Retina (tissue), 1 donor: ENCODE data around the gene USP8.
"Not testable (repeated sequence)": the region's sequence is repeated elsewhere in the genome, so short reads cannot be mapped to it uniquely, and the experiment has no call there.

Experiments used
- DNase-seq: peaks from one replicate; pipeline ENCODE4 v3.0.0-alpha.2; 2016

The USP8 gene

DNA sequence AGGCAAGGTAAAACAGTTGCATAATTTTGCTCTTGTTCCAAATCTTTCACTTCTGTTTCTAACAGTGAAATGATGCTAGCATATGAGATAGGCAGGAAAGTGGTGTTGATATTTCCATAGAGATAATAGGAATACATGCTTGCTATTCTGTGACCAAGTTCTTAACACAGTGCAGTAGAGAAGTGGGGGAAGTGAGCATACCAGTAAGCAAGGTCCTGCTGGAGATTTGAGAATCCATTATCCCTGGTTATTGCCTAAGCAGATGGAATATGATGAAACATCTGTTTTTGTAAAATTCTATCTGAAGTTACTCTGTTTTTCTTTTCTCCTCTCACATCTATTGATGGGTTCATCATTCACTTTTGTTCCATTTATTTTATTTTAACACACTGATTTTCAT, 28.7 kb downstream of the USP8 start:
- no peak for DNase-seq

DNA sequence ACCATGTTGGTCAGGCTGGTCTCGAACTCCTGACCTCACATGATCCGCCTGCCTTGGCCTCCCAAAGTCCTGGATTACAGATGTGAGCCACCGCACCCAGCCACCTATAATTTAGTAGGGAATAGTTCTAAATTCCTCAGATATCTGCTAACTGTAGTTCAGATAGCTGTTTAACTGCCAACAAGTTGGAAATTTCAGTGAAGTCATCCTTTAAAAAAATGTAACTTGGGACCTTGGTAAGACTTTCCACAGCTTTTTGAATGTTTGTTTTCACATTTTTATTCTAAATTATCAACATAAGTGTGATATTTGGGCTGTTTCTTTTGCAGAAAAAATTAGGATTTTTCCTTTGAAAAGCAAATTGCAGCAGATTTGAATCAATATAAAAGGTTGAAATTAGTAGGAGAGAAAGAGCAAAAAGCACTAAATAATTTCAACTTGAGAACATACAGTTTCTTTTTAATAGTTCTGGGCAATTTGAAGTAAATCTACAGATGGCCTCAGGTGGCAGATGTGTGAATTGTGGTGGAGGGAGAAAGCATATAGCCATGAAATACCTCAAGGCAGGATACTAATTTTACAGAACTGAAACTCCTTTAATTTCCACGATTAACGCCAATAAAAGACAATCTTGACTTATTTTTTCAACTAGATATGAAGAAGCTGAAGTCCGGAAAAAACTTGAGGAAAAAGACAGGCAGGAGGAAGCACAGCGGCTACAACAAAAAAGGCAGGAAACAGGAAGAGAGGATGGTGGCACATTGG, 34.3 kb downstream of the USP8 start:
- DNase-seq = no peak

DNA sequence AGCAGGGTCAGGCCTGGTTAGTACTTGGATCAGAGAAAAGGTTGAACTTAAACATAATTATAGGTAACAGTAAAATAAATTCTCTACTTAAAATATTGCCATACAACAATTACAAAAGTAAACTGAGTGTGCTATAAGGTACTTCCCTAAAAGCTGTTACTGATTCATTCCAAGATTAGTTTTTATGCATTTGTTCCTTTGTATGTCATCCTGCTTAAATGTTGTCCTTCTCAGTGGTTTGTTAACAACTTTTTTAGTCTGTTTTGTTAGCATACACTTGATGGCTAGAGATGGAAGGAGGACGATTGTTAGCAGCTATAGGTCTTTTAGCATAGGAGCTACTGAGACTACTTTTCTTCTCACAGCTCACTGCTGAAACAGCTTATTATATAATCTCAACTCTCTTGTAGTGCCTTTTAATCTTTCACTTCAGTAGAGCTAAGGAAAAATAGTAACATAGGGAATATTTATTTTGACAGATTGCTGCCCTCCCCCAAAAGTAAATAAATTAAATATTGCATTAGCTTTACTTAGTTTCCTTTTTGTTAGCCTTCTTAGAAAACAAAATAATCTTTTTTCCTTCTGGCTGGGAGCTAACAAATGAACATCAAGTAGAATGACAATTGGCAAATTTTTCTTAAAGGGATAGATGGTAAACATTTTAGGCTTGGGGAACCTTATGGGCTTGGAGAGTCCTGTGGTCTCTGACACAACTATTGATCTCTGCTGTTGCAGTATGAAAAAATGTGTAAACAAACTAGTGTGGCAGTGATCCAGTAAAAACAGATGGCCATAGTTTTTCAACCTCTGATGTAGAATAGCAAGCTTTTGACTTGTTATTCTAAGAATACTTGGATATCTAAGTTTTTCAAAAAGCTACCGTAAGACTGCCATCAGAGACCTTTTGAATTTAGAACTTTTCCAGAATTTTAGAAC, 39.5 kb downstream of the USP8 start:
- no peak for DNase-seq

DNA sequence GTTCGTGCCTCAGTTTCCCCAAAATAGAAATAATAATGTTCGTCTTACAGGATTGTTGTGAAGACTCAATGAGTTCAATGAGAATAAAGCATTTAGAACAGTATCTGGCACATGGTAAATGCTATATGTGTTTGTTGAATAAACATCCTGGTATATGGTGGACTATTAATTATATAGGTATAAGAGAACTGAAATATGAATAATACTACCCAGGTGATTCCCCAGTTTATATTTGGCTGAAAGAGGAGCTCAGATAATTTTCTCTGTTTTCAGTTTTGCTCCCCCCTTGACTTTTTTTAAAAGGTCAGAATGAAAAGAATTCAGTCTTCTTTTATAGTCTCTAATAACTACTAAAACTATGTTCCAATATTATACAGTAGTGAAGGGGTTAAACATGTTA, 46.9 kb downstream of the USP8 start:
- DNase-seq = no peak

DNA sequence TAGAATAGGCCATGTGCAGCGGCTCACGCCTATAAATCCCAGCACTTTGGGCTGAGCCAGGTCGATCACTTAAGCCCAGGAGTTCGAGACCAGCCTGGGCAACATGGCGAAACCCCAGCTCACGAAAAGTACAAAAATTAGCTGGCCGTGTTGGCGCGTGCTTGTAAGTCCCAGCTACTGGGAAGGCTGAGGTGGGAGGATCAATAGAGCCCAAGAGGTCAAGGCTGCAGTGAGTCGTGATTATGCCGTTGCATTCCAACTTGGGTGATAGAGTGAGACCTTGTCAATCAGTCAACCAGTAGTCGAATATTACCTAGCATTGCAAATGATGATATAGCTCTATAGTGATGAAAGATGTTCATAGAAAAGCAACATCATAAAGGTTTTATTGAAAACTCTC, 51.9 kb downstream of the USP8 start:
- no peak for DNase-seq

DNA sequence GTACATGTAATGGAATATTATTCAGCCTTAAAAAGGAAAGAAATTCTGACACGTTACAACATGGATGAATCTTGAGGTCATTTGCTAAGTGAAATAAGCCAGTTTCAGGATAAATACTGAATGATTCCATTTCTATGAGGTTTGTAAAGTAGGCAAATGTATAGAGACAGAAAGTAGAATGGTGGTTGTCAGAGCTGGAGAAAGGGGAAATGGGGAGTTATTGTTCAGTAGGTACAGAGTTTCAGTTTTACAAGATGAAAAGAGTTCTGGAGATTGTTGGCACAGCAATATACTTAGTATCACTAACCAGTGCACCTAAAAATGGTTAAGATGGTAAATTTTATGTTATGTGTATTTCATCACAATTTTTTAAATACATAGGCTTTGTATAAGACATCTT, 60.6 kb downstream of the USP8 start:
- DNase-seq = no peak

DNA sequence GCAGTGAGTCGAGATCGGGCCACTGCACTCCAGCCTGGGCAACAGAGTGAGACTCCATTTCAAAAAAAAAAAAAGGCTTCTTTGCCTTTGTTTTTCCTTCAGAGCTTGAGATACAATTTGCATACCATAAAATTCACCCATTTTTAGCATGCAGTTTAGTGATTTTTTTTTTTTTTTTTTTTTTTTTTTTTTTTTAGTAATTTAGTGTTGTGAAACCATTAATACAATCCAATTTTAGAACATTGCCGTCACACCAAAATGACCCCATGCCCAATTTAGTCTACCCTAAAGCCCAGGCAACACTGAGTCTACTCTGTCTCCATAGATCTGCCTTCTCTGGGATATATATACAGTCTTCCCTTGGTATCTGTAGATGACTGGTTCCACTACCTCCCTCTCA, 61.2 kb downstream of the USP8 start:
- no peak for DNase-seq

DNA sequence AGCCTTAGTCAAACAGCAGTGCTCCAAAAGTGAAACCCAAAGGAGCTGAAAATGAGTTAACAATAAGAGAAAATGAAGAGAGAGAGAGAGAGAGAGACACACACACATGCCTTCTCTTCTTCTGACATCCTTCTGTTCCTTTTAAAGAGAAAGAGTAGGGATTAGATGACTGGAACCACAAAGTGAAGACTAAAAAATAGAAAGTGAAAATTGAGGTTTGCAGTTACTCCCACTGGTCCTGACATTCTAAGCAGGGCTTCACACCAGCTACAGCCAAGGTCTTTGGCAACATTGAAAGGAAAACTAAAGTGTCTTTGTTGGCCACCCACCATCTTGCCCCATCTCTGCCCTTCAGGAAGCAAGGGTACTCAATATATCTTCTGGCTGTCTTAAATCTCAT, 63.1 kb downstream of the USP8 start:
- DNase-seq = no peak

DNA sequence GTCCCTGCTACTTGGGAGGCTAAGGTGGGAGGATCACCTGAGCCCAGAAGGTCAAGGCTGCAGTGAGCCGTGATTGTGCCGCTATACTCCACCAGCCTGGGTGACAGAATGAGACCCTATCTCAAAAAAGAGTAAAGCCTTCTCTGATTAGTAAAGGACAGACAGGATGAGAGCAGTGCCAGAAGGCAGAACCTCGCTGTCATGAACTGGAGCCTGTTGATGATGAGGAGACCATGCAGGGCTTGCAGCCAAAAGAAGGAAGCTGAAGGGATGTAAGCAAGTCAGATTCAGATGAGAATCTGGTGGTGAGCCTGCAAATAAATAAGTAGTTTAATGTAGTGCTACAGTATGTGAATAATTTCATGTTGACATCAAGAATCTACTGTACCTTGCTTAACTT, 69.4 kb downstream of the USP8 start:
- no peak for DNase-seq

DNA sequence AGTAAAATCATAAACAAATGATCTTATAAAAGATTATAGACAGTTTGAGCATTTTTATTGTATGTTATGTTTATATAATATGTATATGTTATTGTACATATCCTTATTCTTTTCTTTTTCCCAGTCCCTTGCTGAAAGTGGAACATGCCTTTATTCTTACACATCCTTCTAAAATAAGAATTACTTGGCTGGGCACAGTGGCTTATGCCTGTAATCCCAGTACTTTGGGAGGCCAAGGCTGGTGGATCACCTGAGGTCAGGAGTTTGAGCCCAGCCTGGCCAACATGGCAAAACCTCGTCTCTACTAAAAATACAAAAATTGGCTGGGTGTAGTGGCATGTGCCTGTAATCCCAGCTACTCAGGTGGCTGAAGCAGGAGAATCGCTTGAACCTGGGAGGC, 70.3 kb downstream of the USP8 start:
- not testable (repeated sequence) for DNase-seq

DNA sequence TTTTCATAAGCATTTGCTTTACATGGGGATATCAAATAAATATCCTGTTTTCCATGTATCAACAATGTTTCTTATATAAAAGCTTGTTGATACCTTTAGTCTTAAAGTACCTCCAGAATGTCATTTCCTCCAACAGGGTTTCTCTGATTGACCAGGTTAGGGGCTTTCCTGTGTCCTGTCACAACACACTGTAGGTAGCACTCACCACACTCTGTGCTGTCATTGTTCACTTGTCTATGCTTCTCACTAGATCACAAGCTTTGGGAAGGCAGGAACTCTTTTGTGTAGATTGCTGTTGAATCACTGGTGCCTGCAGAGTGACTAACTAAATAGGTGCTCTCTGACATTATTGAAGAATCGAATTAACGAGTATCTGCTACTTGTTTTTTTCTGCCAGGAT, 72.5 kb downstream of the USP8 start:
- DNase-seq = no peak

DNA sequence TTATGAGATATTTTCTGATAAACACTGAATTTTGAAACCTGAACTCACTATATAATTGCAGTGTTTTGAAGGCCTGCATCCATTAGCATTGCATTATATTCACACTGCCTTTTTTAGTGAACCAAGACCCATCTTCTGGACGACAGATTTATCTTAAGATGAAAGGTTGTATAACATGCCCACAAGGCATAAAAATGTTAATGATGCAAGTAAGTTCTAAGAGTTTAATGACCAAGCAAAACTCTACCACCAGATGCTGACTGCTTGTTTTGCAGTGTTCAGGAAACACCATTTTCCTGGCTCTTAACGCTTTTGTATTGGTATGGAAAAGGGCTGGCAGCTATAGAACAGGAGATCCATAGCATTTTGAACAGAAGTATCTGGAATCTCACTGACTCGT, 76.1 kb downstream of the USP8 start:
- DNase-seq = no peak

DNA sequence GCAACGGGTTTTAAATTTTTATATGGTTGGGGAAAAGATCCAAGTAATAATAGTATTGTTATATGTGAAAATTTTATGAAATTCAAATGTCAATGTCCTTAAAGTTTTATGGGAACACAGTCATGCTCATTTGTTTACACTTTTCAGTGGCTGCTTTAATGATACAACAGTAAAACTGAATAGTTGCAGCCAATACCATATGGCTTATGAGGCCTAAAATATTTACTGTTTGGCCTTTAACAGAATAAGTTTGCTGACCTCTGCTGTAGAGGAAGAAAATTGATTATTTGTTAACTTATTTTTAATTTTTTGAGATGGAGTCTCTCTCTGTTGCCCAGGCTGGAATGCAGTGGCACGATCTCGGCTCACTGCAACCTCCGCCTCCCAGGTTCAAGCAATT, 77.6 kb downstream of the USP8 start:
- no peak for DNase-seq

DNA sequence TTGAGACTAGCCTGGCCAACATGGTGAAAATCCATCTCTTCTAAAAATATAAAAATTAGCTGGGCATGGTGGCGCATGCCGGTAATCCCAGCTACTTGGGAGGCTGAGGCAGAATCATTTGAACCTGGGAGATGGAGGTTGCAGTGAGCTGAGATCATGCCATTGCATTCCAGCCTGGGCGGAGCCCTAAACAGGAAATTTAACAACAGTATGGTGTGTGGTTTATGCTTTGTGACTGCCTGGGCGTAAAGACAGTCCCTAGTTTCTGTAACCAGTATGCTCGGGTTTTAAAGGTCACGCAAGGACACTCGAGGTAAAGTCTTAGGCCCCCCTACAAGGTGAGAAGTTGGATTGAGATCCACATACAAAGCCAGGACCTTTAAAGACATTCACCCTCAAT, 78.9 kb downstream of the USP8 start:
- no peak for DNase-seq

DNA sequence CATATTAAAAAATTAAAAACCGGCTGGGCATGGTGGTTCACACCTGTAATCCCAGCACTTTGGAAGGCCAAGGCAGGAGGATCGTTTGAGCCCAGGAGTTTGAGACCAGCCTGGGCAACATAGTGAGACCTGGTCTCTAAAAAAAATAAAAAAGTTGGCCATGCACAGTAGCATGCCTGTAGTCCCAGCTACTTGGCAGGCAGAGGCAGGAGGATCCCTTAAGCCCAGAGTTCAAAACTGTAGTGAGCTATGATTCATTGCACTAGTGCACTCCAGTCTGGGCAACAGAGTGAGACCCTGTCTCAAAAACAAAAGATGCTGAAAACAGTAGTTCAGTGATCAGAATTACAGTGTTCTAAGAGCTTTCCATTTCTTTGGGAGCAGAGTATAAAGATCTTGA, 81.5 kb downstream of the USP8 start:
- DNase-seq = not testable (repeated sequence)

DNA sequence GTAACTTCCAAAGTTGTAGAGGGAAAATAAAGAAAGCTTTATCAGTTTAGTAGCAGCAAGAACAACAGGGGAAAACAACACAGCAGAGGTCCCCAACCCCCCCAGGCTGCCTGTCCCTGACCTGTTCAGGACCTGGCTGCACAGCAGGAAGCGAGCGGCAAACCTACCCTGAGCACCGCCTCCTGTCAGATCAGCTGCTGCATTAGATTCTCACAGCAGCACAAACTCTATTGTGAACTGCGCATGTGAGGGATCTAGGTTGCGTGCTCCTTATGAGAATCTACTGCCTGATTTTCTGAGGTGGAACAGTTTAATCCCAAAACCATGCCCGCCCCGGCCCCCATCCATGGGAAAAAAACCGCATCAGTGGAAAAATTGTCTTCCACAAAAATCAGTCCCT, 81.9 kb downstream of the USP8 start:
- peak; percentile 49 for DNase-seq

DNA sequence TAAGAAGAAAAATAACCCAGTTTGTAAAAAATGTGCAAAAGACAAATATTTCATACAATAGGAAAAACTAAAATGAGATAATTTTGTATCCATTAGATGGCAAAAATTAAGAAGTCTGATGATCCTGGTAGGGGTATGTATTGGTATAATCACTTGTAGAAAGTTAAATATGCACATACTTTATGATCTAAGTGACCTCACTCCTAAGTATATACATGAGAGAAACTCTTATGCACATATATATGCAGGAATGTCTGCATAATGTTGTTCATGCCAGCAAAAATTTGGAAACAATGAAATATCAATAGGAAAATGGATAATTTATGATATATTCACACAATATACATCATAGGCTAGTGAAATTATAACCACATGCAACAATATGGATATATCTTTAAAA, 88.8 kb downstream of the USP8 start:
- DNase-seq = no peak

DNA sequence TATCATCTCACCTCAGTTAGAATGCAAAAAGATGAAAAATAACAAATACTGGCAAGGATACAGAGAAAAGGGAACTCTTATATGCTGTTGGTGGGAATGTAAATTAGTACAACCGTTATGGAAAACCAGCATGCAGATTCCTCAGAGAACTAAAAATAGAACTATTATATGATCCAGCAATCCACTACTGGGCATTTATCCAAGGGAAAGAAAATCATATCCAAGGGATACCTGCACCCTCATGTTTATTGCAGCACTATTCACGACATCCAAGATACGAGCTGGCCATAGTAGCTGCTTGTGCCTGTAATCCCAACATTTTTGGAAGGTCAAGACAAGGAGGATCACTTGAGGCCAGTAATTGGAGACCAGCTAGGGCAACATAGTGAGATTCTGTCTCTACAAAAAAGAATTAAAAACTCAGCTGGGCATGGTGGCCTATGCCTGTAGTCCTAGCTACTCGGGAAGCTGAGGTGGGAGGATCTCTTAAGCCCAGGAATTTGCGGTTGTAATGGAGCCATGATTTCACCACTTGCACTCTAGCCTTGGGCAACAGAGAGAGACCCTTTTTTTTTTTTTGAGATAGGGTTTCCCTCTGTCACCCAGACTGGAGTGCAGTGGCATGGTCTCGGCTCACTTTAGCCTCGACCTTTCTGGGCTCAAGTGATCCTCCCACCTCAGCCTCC, 95.7 kb downstream of the USP8 start:
- no peak for DNase-seq

DNA sequence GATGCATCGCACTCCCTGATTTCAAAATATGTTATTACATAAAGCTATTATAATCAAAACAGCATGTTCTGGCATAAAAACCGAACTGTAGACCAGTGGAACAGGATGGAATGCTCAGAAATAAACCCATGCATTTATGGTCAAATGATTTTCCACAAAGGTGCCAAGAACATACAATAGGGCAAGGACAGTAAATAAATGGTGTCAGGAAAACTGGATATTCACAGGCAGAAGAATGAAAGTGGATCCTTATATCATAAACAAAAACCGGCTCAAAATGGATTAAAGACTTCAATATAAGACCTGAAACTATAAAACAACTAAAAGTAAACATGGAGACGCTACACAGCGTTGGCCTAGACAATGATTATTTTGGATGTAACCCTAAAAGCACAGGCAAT, 99.6 kb downstream of the USP8 start:
- DNase-seq = no peak

DNA sequence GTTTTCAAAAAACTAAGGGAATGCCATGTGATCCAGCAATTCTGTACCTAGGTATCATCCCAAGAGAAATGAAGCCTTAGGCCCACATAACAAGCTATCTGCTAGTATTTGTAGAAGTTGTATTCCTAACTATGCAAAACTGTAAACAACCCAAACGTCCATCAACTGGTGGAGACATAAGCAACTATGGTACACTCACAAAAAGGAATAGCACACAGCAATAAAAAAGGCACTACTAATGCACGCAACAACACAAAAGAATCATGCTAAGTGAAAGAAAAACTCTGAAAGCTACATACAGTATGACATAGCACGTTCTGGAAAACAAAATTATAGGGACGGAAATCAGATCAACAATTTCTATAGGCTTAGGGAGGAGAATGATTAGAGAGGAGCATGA, 107.0 kb downstream of the USP8 start:
- DNase-seq = no peak

DNA sequence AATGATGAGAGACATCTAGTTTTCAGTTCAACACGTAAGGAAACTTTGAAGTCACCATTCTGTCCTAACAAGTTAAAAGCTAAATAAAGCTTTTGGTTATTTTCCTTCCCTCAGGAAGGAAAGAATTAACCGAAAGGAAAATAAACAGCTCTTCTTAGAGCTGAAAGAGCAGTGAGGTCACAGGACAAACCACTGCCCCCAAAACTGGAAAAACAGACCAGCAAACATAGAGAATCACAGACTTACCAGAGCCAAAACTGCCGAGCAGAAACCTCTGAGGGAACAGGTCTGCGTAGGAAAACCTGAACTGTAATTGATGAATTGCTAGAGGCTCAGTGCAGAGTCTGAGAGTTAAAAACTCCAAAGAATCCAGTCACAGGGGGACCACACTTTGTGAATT, 107.6 kb downstream of the USP8 start:
- no peak for DNase-seq

DNA sequence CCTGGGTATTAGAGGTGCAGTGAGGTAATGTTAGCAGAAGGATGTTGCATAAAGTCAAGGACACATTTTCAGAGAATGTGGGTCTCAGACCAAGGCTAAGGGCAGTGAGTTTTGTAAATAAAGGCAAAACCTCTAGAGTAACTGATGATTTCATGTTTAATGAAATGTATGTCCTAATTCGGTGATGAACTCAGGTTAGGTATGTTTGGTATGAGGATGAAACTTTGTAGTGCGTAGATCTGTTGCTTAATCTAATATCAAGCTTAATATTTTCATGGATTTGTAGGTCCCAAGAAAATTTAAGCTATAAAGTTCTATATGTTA, 118.6 kb downstream of the USP8 start:
- no peak for DNase-seq

DNA sequence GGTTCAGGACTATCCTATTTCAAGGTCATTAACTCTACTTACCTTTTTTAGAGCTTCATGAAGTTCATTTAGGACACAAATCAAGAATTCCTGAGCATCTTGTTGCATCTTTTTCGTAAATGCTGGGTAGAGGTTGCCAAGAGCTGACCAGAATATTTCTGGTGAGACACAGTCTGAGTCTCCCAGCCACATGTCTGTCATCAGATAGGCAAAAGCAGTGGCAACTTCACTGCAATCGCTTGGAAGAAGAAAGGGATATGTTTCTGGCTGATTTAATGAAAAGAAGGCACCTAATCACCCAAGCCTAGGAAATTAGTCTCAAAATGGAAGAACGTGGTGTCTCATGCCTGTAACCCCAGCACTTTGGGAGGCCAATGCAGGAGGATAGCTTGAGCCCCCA, 119.4 kb downstream of the USP8 start:
- DNase-seq = no peak

DNA sequence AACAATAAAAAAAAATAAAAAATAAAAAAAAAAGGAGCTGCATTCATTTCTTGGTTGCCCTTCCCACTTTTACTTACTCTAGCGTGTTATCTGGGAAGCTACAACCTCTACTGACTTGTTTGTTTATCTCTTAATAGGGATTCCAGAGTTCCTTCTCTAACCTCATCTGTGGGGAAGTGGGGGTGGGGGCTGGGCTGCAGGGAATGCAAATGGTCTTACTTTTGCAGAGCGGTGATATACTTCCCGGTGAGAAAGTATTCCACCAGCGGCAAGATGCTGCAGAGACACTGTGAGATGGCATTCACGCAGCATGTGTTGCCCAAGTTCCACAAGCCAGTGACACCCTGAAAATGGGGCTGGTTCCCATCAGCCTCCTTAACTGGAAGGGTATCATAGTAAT, 120.2 kb downstream of the USP8 start:
- DNase-seq = no peak
